GM23338 (cell line): ENCODE data around the gene HMCN2. TPM values are rescaled to one million over a fixed set of nuclear protein-coding genes. Genes with fewer than 3 reads are reported as not detected.

Experiments
- ATAC-seq: fragments of 200-7000 bp; cut with Tn5 transposase; 3 replicates; pipeline ENCODE4 v1.9.1; 2020
- DNase-seq: peaks from one replicate; pipeline ENCODE4 v3.0.0-alpha.2; 2015; ENCODE audit warnings: low spot score
- H2AFZ ChIP-seq: fragments of 200-600 bp; sonication (generic); 2 replicates; pipeline ENCODE4 v1.8.0; 2016; ENCODE audit warnings: antibody characterized with exemption, mild to moderate bottlenecking, moderate library complexity
- H3F3A ChIP-seq: fragments of 200-600 bp; sonication (generic); replicated peaks from 2 replicates; pipeline ENCODE4 v1.8.0; 2017; ENCODE audit warnings: antibody characterized with exemption, mixed run types, low read depth
- H3K27ac ChIP-seq: fragments of 200-600 bp; sonication (generic); 2 replicates; pipeline ENCODE4 v1.6.1; 2016; ENCODE audit warnings: low read depth
- H3K27me3 ChIP-seq: fragments of 200-600 bp; sonication (generic); 2 replicates; pipeline ENCODE4 v1.8.0; 2016; ENCODE audit warnings: mild to moderate bottlenecking, mixed run types, moderate library complexity; ENCODE audit not compliant: insufficient read depth
- H3K36me3 ChIP-seq: fragments of 200-600 bp; sonication (generic); 2 replicates; pipeline ENCODE4 v1.8.0; 2016; ENCODE audit warnings: mild to moderate bottlenecking; ENCODE audit not compliant: insufficient read depth
- H3K4me1 ChIP-seq: fragments of 200-600 bp; sonication (generic); 2 replicates; pipeline ENCODE4 v1.8.0; 2016; ENCODE audit warnings: mild to moderate bottlenecking, moderate library complexity; ENCODE audit not compliant: insufficient read depth
- H3K4me2 ChIP-seq: fragments of 200-600 bp; sonication (generic); 2 replicates; pipeline ENCODE4 v1.7.1; 2017; ENCODE audit warnings: mixed run types
- H3K4me3 ChIP-seq: fragments of 200-600 bp; sonication (generic); 2 replicates; pipeline ENCODE4 v1.6.1; 2016; ENCODE audit warnings: mixed run types
- H3K79me2 ChIP-seq: fragments of 200-600 bp; sonication (generic); replicated peaks from 2 replicates; pipeline ENCODE4 v1.8.0; 2017; ENCODE audit warnings: mild to moderate bottlenecking; ENCODE audit not compliant: insufficient read depth
- H3K9me2 ChIP-seq: fragments of 200-600 bp; sonication (generic); 2 replicates; pipeline ENCODE4 v1.8.0; 2017; ENCODE audit not compliant: insufficient read depth
- H4K20me1 ChIP-seq: fragments of 200-600 bp; sonication (generic); replicated peaks from 2 replicates; pipeline ENCODE4 v1.8.0; 2017; ENCODE audit warnings: mild to moderate bottlenecking; ENCODE audit not compliant: insufficient read depth
- H3K27ac Mint-ChIP-seq: 2 replicates; pipeline ENCODE4 v1.8.0; 2020; ENCODE audit warnings: inconsistent platforms, mild to moderate bottlenecking, moderate library complexity, mixed read lengths
- H3K27me3 Mint-ChIP-seq: 3 replicates; pipeline ENCODE4 v1.8.0; 2022; ENCODE audit warnings: low read depth, mild to moderate bottlenecking, moderate library complexity, mixed read lengths, inconsistent platforms; ENCODE audit not compliant: insufficient read depth, poor library complexity
- H3K36me3 Mint-ChIP-seq: 3 replicates; pipeline ENCODE4 v1.8.0; 2021; ENCODE audit warnings: low read depth, mild to moderate bottlenecking, inconsistent platforms, moderate library complexity, mixed read lengths
- H3K4me1 Mint-ChIP-seq: 3 replicates; pipeline ENCODE4 v1.8.0; 2020; ENCODE audit warnings: mild to moderate bottlenecking, inconsistent platforms, mixed read lengths
- H3K4me3 Mint-ChIP-seq: 3 replicates; pipeline ENCODE4 v1.8.0; 2021; ENCODE audit warnings: moderate library complexity, mild to moderate bottlenecking, inconsistent platforms, mixed read lengths
- H3K9me3 Mint-ChIP-seq: 3 replicates; pipeline ENCODE4 v1.8.0; 2020; ENCODE audit warnings: moderate library complexity, mild to moderate bottlenecking, inconsistent platforms, mixed read lengths
- NANOG ChIP-seq: IDR thresholded peaks from 2 replicates; pipeline ENCODE4 v1.6.1; 2016; ENCODE audit warnings: antibody characterized with exemption, borderline replicate concordance
- ZNF331 ChIP-seq: fragments of 250-450 bp; sonication (Bioruptor Pico); IDR thresholded peaks from 2 replicates; pipeline ENCODE4 v1.5.0; 2020; ENCODE audit warnings: low read depth, mild to moderate bottlenecking, moderate library complexity
- polyA plus RNA-seq: library from polyadenylated mRNA; unstranded; fragments of >200 nt; fragmentation: Nextera tagmentation; extraction: Ambion mirVana; gene quantifications from 2 replicates; pipeline ENCODE4 v1.2.1, GENCODE V29; 2016
- total RNA-seq: library from RNA; depleted of rRNA; stranded (reverse); fragments of >200 nt; shearing (Covaris generic); gene quantifications from 2 replicates; pipeline ENCODE4 v1.2.3, GENCODE V29; 2014
- TF ChIP-seq, protein P1 (sequence below): fragments of 250-450 bp; sonication (Bioruptor Pico); IDR thresholded peaks from 2 replicates; pipeline ENCODE4 v1.5.0; 2020; ENCODE audit warnings: mild to moderate bottlenecking, moderate library complexity
- TF ChIP-seq, protein P2 (sequence below), 2 experiments: fragments of 200-600 bp in 1 of 2; sonication (generic) in 1 of 2; conservative IDR thresholded peaks; 2 replicates each; pipeline versions ENCODE4 v1.5.1 to v1.6.1; 2016 to 2017; ENCODE audit warnings: antibody characterized with exemption in 2 of 2, low read depth in 2 of 2, mild to moderate bottlenecking in 2 of 2, moderate library complexity in 1 of 2
- TF ChIP-seq, protein P3 (sequence below): IDR thresholded peaks from one replicate; pipeline ENCODE4 v1.6.1; 2018; ENCODE audit warnings: antibody characterized with exemption; ENCODE audit not compliant: unreplicated experiment

HMCN2 gene
- total and polyA plus RNA-seq, 2 experiments from 2014 or later: 1.3 to 4.7 TPM

DNA sequence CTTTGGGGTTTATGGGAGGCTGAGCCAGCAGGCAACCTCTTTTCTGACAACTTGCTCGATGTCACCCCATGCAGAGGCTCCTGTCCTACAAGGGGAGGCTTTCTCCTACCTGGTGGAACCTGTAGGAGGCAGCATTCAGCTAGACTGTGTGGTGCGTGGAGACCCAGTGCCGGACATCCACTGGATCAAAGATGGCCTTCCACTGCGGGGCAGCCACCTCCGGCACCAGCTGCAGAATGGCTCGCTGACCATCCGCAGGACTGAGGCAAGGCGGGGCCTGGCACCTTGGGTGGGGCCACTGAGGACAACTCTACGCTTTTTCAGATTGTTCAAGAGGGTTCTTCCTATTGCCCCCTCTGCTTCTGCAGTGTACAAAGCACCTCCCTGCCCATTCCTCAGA lies 143.1 kb downstream of the HMCN2 start:
- no peaks in the 10 kb centered on the region for H3K36me3 ChIP-seq
- DNase-seq (no peak), ATAC-seq (no peak; the same call in 2 of the 3 replicates)
- Mint-ChIP-seq H3K27me3 (peaks cover 8% of the 10 kb centered on the region), H3K4me3 (no peak overlapping the region), H3K9me3 (no peaks in the 10 kb centered on the region), H3K36me3 (peaks cover 4% of the 10 kb centered on the region; the same call in 2 of the 3 replicates), H3K27ac (no peak overlapping the region), H3K4me1 (0 out of 3 replicates have a peak, but pooled peaks cover 2% of the 10 kb centered on the region)
- H3K4me3 ChIP-seq: no peak overlapping the region
- H2AFZ ChIP-seq: no peak overlapping the region
- H3K9me2 ChIP-seq: no peaks in the 10 kb centered on the region
- H4K20me1 ChIP-seq: no peaks in the 10 kb centered on the region
- TF ChIP-seq, protein P1, sequence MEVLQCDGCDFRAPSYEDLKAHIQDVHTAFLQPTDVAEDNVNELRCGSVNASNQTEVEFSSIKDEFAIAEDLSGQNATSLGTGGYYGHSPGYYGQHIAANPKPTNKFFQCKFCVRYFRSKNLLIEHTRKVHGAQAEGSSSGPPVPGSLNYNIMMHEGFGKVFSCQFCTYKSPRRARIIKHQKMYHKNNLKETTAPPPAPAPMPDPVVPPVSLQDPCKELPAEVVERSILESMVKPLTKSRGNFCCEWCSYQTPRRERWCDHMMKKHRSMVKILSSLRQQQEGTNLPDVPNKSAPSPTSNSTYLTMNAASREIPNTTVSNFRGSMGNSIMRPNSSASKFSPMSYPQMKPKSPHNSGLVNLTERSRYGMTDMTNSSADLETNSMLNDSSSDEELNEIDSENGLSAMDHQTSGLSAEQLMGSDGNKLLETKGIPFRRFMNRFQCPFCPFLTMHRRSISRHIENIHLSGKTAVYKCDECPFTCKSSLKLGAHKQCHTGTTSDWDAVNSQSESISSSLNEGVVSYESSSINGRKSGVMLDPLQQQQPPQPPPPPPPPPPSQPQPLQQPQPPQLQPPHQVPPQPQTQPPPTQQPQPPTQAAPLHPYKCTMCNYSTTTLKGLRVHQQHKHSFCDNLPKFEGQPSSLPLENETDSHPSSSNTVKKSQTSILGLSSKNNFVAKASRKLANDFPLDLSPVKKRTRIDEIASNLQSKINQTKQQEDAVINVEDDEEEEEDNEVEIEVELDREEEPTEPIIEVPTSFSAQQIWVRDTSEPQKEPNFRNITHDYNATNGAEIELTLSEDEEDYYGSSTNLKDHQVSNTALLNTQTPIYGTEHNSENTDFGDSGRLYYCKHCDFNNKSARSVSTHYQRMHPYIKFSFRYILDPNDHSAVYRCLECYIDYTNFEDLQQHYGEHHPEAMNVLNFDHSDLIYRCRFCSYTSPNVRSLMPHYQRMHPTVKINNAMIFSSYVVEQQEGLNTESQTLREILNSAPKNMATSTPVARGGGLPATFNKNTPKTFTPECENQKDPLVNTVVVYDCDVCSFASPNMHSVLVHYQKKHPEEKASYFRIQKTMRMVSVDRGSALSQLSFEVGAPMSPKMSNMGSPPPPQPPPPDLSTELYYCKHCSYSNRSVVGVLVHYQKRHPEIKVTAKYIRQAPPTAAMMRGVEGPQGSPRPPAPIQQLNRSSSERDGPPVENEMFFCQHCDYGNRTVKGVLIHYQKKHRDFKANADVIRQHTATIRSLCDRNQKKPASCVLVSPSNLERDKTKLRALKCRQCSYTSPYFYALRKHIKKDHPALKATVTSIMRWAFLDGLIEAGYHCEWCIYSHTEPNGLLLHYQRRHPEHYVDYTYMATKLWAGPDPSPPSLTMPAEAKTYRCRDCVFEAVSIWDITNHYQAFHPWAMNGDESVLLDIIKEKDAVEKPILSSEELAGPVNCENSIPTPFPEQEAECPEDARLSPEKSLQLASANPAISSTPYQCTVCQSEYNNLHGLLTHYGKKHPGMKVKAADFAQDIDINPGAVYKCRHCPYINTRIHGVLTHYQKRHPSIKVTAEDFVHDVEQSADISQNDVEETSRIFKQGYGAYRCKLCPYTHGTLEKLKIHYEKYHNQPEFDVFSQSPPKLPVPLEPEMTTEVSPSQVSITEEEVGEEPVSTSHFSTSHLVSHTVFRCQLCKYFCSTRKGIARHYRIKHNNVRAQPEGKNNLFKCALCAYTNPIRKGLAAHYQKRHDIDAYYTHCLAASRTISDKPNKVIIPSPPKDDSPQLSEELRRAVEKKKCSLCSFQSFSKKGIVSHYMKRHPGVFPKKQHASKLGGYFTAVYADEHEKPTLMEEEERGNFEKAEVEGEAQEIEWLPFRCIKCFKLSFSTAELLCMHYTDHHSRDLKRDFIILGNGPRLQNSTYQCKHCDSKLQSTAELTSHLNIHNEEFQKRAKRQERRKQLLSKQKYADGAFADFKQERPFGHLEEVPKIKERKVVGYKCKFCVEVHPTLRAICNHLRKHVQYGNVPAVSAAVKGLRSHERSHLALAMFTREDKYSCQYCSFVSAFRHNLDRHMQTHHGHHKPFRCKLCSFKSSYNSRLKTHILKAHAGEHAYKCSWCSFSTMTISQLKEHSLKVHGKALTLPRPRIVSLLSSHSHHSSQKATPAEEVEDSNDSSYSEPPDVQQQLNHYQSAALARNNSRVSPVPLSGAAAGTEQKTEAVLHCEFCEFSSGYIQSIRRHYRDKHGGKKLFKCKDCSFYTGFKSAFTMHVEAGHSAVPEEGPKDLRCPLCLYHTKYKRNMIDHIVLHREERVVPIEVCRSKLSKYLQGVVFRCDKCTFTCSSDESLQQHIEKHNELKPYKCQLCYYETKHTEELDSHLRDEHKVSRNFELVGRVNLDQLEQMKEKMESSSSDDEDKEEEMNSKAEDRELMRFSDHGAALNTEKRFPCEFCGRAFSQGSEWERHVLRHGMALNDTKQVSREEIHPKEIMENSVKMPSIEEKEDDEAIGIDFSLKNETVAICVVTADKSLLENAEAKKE (CRISPR knock-in tag): no peak
- TF ChIP-seq, protein P2, sequence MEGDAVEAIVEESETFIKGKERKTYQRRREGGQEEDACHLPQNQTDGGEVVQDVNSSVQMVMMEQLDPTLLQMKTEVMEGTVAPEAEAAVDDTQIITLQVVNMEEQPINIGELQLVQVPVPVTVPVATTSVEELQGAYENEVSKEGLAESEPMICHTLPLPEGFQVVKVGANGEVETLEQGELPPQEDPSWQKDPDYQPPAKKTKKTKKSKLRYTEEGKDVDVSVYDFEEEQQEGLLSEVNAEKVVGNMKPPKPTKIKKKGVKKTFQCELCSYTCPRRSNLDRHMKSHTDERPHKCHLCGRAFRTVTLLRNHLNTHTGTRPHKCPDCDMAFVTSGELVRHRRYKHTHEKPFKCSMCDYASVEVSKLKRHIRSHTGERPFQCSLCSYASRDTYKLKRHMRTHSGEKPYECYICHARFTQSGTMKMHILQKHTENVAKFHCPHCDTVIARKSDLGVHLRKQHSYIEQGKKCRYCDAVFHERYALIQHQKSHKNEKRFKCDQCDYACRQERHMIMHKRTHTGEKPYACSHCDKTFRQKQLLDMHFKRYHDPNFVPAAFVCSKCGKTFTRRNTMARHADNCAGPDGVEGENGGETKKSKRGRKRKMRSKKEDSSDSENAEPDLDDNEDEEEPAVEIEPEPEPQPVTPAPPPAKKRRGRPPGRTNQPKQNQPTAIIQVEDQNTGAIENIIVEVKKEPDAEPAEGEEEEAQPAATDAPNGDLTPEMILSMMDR (conservative IDR thresholded peaks at IDR 0.05; ENCODE audit: low read depth in 2 of 2): peak in 1 of 2 experiments; percentile 40; a peak in 2 of 4 replicates
- H3K4me1 ChIP-seq: no peaks in the 10 kb centered on the region
- no peaks in the 10 kb centered on the region for H3F3A ChIP-seq
- H3K27ac ChIP-seq: no peak overlapping the region
- no peaks in the 10 kb centered on the region for H3K79me2 ChIP-seq
- H3K27me3 ChIP-seq: no peaks in the 10 kb centered on the region
- H3K4me2 ChIP-seq: no peak overlapping the region

DNA sequence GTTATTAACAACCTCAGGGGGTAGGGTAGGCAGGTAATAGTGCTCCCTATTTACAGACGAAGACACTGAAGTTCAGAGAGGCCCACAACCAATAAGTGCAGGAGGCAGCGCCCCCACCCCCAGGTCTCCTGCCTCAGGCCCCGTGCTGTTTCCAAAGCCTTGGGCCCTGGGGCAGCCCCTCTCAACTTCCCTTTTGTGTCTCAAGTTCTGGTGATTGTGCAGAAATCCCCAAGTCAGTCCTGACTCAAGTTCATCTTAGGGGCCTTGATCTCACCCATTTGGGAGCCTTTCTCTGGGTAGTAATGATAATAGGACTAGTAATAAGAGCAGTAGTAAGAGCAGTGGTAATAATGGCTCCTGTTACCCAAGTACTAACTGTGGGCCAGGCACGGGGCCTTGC lies 143.7 kb downstream of the HMCN2 start:
- H3K36me3 ChIP-seq: no peaks in the 10 kb centered on the region
- H3K4me1 Mint-ChIP-seq: 0 out of 3 replicates have a peak, but pooled peaks cover 2% of the 10 kb centered on the region
- TF ChIP-seq NANOG (no peak), ZNF331 (CRISPR knock-in tag) (no peak)
- TF ChIP-seq, protein P3, sequence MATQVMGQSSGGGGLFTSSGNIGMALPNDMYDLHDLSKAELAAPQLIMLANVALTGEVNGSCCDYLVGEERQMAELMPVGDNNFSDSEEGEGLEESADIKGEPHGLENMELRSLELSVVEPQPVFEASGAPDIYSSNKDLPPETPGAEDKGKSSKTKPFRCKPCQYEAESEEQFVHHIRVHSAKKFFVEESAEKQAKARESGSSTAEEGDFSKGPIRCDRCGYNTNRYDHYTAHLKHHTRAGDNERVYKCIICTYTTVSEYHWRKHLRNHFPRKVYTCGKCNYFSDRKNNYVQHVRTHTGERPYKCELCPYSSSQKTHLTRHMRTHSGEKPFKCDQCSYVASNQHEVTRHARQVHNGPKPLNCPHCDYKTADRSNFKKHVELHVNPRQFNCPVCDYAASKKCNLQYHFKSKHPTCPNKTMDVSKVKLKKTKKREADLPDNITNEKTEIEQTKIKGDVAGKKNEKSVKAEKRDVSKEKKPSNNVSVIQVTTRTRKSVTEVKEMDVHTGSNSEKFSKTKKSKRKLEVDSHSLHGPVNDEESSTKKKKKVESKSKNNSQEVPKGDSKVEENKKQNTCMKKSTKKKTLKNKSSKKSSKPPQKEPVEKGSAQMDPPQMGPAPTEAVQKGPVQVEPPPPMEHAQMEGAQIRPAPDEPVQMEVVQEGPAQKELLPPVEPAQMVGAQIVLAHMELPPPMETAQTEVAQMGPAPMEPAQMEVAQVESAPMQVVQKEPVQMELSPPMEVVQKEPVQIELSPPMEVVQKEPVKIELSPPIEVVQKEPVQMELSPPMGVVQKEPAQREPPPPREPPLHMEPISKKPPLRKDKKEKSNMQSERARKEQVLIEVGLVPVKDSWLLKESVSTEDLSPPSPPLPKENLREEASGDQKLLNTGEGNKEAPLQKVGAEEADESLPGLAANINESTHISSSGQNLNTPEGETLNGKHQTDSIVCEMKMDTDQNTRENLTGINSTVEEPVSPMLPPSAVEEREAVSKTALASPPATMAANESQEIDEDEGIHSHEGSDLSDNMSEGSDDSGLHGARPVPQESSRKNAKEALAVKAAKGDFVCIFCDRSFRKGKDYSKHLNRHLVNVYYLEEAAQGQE: no peak

More for the DNA sequence above, 143.7 kb downstream of the HMCN2 start:
- no peaks in the 10 kb centered on the region for H4K20me1 ChIP-seq
- DNase-seq (no peak), ATAC-seq (no peak)
- H2AFZ ChIP-seq: no peak overlapping the region
- H3K27me3 Mint-ChIP-seq: peaks cover 8% of the 10 kb centered on the region
- no peak overlapping the region for H3K4me3 ChIP-seq
- no peak overlapping the region for H3K27ac ChIP-seq
- H3K36me3 Mint-ChIP-seq: peaks cover 4% of the 10 kb centered on the region; the same call in 2 of the 3 replicates
- H3K9me3 Mint-ChIP-seq: no peaks in the 10 kb centered on the region
- H3K4me2 ChIP-seq: no peak overlapping the region
- H3K4me1 ChIP-seq: no peaks in the 10 kb centered on the region
- no peaks in the 10 kb centered on the region for H3K79me2 ChIP-seq
- no peak overlapping the region for H3K4me3 Mint-ChIP-seq
- H3K9me2 ChIP-seq: no peaks in the 10 kb centered on the region
- H3K27ac Mint-ChIP-seq: no peak overlapping the region
- no peaks in the 10 kb centered on the region for H3K27me3 ChIP-seq
- H3F3A ChIP-seq: no peaks in the 10 kb centered on the region
